ENCODE measurements around the gene C4A. TPM values are rescaled to one million over a fixed set of nuclear protein-coding genes. Genes with fewer than 3 reads are reported as not detected.

The C4A gene
- total RNA-seq, 4 donors from 2014 or later: 4.0 to 10.2 (median 5.3) TPM

DNA sequence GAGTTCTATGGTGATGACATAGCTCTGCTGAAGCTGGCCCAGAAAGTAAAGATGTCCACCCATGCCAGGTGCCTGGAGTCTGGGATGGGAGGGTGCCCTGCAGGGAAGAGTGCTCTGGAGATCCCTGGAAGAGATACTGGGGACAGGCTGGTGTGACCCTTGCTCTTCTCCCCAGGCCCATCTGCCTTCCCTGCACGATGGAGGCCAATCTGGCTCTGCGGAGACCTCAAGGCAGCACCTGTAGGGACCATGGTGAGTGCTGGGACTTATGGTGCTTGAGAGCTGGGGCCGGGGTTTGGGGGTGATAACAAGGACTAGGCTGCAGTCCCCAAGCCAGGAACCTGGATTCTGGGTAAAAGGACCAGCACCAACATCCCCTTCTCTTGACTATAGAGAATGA is 38.1 kb upstream of the C4A start:
- H3K4me1 ChIP-seq: peaks cover 21% of the 10 kb centered on the region
- H3K4me3 ChIP-seq: no peak overlapping the region
- no peaks in the 10 kb centered on the region for H3K36me3 ChIP-seq
- H3K27ac ChIP-seq: no peak overlapping the region
- DNase-seq (ENCODE audit: low spot score in 2 of 2): no peak
- H3K9me3 ChIP-seq: no peaks in the 10 kb centered on the region
- 86% methylated on average over 3 of the region's 3 CpGs for WGBS
- TF ChIP-seq, protein P1, sequence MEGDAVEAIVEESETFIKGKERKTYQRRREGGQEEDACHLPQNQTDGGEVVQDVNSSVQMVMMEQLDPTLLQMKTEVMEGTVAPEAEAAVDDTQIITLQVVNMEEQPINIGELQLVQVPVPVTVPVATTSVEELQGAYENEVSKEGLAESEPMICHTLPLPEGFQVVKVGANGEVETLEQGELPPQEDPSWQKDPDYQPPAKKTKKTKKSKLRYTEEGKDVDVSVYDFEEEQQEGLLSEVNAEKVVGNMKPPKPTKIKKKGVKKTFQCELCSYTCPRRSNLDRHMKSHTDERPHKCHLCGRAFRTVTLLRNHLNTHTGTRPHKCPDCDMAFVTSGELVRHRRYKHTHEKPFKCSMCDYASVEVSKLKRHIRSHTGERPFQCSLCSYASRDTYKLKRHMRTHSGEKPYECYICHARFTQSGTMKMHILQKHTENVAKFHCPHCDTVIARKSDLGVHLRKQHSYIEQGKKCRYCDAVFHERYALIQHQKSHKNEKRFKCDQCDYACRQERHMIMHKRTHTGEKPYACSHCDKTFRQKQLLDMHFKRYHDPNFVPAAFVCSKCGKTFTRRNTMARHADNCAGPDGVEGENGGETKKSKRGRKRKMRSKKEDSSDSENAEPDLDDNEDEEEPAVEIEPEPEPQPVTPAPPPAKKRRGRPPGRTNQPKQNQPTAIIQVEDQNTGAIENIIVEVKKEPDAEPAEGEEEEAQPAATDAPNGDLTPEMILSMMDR (IDR thresholded peaks at IDR 0.05): no peak
- TF ChIP-seq EP300 (IDR thresholded peaks at IDR 0.05): no peak
- TF ChIP-seq POLR2AphosphoS5 (IDR thresholded peaks at IDR 0.05): no peak
- no peak for TF ChIP-seq POLR2A (IDR thresholded peaks at IDR 0.05)
- no peaks in the 10 kb centered on the region for H3K27me3 ChIP-seq

DNA sequence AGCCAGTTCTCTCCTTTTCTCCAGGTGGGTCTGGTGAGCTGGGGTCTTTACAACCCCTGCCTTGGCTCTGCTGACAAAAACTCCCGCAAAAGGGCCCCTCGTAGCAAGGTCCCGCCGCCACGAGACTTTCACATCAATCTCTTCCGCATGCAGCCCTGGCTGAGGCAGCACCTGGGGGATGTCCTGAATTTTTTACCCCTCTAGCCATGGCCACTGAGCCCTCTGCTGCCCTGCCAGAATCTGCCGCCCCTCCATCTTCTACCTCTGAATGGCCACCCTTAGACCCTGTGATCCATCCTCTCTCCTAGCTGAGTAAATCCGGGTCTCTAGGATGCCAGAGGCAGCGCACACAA is 36.7 kb upstream of the C4A start:
- Histone ChIP-seq H3K36me3 (no peaks in the 10 kb centered on the region), H3K27me3 (no peaks in the 10 kb centered on the region), H3K9me3 (no peaks in the 10 kb centered on the region), H3K4me1 (peaks cover 21% of the 10 kb centered on the region), H3K4me3 (peak overlapping the region; percentile 19), H3K27ac (peak overlapping the region; percentile 78)
- DNase-seq (ENCODE audit: low spot score in 2 of 2): no peak
- 70% methylated on average over 9 of the region's 9 CpGs for WGBS
- TF ChIP-seq, protein P1 (IDR thresholded peaks at IDR 0.05): no peak
- TF ChIP-seq POLR2AphosphoS5 (IDR thresholded peaks at IDR 0.05): no peak
- TF ChIP-seq EP300 (IDR thresholded peaks at IDR 0.05): no peak
- TF ChIP-seq POLR2A (IDR thresholded peaks at IDR 0.05): no peak

- WGBS: 30% methylated on average over 10 of the region's 11 CpGs
- Histone ChIP-seq H3K4me3 (peak within 1 kb of the TSS; percentile 19), H3K9me3 (no peaks in the 10 kb centered on the region), H3K4me1 (peaks cover 21% of the 10 kb centered on the region), H3K27me3 (no peaks in the 10 kb centered on the region), H3K36me3 (peaks cover 4% of the 10 kb centered on the region), H3K27ac (peak within 1 kb of the TSS; percentile 78)
- DNase-seq (ENCODE audit: low spot score in 2 of 2): peak; percentile 89 to 90
- peak in 1 of 3 donors; percentile 22 for TF ChIP-seq POLR2AphosphoS5 (IDR thresholded peaks at IDR 0.05)
- TF ChIP-seq POLR2A (IDR thresholded peaks at IDR 0.05): no peak
- TF ChIP-seq, protein P1 (IDR thresholded peaks at IDR 0.05): no peak
Observed at GRCh38 chr6:31945507-31946369, 36.1 kb upstream of the C4A start, which contains the start of gene CFB. Gene CFB (plus strand): TSS chr6:31946095. CDS start chr6:31946222, 127 bp downstream.

DNA sequence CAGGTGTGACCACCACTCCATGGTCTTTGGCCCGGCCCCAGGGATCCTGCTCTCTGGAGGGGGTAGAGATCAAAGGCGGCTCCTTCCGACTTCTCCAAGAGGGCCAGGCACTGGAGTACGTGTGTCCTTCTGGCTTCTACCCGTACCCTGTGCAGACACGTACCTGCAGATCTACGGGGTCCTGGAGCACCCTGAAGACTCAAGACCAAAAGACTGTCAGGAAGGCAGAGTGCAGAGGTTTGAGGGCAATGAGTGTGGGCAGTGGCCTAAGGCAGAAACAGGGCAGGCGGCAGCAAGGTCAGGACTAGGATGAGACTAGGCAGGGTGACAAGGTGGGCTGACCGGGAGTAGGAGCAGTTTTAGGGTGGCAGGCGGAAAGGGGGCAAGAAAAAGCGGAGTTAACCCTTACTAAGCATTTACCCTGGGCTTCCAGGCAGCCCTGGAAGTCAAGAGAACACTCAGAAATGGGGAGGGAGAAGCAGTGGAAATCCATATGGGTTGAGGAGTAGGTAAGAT is 35.4 kb upstream of the C4A start:
- peaks cover 21% of the 10 kb centered on the region for H3K4me1 ChIP-seq
- peak overlapping the region; percentile 78 for H3K27ac ChIP-seq
- 82% methylated on average over 11 of the region's 11 CpGs for WGBS
- no peak for DNase-seq (ENCODE audit: low spot score in 2 of 2)
- no peaks in the 10 kb centered on the region for H3K9me3 ChIP-seq
- H3K36me3 ChIP-seq: peaks cover 9% of the 10 kb centered on the region
- peak overlapping the region; percentile 19 for H3K4me3 ChIP-seq
- no peak for TF ChIP-seq POLR2A (IDR thresholded peaks at IDR 0.05)
- no peak for TF ChIP-seq POLR2AphosphoS5 (IDR thresholded peaks at IDR 0.05)
- TF ChIP-seq, protein P1 (IDR thresholded peaks at IDR 0.05): no peak
- TF ChIP-seq EP300 (IDR thresholded peaks at IDR 0.05): no peak
- H3K27me3 ChIP-seq: no peaks in the 10 kb centered on the region

GRCh38 chr6:31947070-31947675 is 34.7 kb upstream of the C4A start:
- Histone ChIP-seq H3K9me3 (no peaks in the 10 kb centered on the region), H3K27me3 (no peaks in the 10 kb centered on the region), H3K36me3 (peaks cover 17% of the 10 kb centered on the region), H3K4me1 (peaks cover 21% of the 10 kb centered on the region), H3K27ac (no peak overlapping the region), H3K4me3 (no peak overlapping the region)
- TF ChIP-seq POLR2AphosphoS5 (IDR thresholded peaks at IDR 0.05): no peak
- TF ChIP-seq, protein P1 (IDR thresholded peaks at IDR 0.05): no peak
- no peak for TF ChIP-seq EP300 (IDR thresholded peaks at IDR 0.05)
- no peak for DNase-seq (ENCODE audit: low spot score in 2 of 2)
- WGBS: 93% methylated on average over 24 of the region's 24 CpGs

All from suprapubic skin (tissue), 4 donors.